ENCODE measurements around the gene ECM1.

- TF ChIP-seq, protein P1, sequence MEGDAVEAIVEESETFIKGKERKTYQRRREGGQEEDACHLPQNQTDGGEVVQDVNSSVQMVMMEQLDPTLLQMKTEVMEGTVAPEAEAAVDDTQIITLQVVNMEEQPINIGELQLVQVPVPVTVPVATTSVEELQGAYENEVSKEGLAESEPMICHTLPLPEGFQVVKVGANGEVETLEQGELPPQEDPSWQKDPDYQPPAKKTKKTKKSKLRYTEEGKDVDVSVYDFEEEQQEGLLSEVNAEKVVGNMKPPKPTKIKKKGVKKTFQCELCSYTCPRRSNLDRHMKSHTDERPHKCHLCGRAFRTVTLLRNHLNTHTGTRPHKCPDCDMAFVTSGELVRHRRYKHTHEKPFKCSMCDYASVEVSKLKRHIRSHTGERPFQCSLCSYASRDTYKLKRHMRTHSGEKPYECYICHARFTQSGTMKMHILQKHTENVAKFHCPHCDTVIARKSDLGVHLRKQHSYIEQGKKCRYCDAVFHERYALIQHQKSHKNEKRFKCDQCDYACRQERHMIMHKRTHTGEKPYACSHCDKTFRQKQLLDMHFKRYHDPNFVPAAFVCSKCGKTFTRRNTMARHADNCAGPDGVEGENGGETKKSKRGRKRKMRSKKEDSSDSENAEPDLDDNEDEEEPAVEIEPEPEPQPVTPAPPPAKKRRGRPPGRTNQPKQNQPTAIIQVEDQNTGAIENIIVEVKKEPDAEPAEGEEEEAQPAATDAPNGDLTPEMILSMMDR (IDR thresholded peaks at IDR 0.05; ENCODE audit: insufficient read depth, low read length), result no peak
- TF ChIP-seq POLR2AphosphoS5 (IDR thresholded peaks at IDR 0.05; ENCODE audit: low read depth), result no peak
- TF ChIP-seq REST (IDR thresholded peaks at IDR 0.05; ENCODE audit: insufficient replicate concordance, low read depth), result no peak
These were observed 33.0 kb upstream of the ECM1 start for GRCh38 chr1:150474869-150475268.
